GM21723 (cell line): ENCODE measurements around the gene ZDHHC14.
"Not testable (repeated sequence)": the region's sequence is repeated elsewhere in the genome, so short reads cannot be mapped to it uniquely, and the experiment has no call there.

Source experiments
- ATAC-seq: cut with Tn5 transposase; IDR thresholded peaks from one replicate; pipeline ENCODE4 v1.9.1; 2021; ENCODE audit warnings: mild to moderate bottlenecking, moderate library complexity; ENCODE audit not compliant: unreplicated experiment

ZDHHC14 gene

DNA sequence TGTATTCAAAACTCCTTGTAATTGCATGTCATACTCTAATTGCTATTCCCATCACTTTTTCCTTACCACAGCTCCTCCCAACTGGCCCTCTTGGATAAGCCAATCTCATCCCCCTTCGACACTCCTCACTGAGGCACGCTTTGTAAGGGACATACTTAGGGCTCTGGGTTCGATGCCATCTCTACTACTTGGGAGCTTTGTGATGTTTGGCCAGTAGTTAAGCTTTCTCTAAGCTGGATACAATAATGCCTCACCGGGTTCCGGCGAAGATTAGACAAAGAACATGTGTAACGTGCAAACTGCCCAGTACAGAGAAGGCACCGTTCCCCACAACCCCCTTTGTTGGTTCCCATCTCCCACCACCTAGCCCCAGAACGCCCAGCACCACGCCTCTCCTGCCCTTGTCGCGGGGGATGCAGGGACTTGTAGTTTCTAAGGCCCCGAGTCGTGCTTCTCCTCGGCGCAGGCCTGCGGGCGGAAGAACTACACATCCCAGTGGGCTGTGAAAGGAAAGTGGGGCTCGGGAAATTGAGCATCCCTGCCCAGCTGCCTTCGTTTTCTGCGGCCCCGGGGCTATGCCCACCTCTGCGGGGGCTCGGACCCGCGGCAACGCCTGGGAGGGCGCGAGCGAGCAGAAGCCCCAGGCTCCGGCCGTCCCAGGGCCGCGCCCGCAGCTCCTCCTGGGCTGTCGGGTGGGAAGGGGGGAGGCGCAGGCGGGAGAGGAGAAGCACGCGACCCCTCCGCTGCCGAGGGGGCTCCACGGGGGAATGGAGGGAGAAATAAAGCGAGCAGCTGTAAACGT lies 1.1 kb upstream of the ZDHHC14 start:
- ATAC-seq: peak; percentile 84

DNA sequence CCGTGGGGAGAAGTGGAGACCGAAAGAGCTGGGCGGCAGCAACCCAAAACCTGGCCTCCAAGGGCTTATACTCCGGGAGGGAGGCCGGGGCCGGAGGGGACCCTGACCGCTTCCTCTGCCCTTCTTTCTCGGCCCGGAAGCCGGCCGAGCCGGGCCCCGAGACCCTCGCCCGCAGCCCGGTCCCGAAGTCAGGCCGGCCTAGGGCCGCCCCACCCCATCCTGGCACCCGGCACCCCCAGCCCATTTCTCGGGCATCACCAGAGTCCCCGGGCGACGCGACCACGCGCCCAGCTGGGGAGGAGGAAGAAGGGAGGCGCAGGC lies 572 bp upstream of the ZDHHC14 start:
- ATAC-seq: peak; percentile 17

DNA sequence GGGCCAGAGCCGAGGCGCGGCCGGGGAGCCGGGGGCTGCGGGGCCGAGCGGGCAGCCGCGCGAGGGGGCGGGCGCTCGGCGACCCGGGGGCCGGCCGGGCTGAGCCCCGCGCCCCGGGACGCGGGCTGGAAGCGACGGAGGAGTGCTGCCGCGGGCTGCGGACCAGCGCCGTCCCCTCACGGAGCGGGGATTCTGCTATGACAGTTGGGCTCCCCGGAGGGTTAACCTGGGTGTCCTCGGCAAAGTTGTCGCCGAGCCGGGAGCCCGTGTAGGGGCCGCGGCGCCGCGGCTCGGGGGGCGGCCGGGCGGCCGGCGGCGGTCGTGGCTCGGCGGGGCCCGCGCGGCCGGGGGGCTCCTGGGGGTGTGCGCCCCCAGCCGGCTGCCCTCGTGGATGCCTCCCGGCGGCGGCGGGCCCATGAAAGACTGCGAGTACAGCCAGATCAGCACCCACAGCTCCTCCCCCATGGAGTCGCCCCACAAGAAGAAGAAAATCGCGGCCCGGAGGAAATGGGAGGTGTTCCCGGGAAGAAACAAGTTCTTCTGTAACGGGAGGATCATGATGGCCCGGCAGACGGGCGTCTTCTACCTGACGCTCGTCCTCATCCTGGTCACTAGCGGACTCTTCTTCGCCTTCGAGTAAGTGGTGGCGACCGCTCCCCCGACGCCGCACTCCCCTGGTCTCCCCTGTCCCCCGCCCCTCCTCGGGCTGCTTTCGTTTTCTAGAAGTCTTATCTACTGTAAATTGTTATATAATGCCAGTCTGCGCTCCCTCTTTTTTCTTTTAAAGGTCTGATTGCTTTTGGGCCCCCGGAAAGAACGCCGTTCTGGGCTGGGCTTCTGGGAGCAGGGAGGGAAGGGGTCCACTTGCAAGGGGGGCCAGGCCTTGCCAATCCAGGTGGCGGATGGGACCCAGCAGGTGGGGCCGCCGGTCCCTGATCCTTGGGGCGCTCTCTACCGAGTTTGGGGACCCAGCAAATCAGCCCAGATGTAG lies 936 bp downstream of the ZDHHC14 start:
- ATAC-seq: peak; percentile 20

- no peak for ATAC-seq
Observed at GRCh38 chr6:157382821-157383220, 1.8 kb downstream of the ZDHHC14 start.

GRCh38 chr6:157383471-157383870 lies 2.5 kb downstream of the ZDHHC14 start:
- no peak for ATAC-seq

DNA sequence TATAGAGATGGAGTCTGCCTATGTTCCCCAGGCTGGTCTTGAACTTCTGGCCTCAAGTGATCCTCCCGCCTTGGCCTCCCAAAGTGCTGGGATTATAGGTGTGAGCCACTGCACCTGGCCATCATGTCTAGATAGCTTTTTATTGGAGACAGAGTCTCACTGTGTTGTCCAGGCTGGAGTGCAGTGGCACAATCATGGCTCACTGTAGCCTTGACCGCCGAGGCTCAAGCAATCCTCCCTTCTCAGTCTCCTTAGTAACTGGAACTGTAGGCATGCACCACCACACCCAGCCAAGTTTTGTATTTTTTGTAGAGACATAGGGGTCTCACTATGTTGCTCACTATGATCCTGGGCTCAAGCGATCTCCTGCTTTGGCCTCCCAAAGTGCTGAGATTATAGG lies 4.0 kb downstream of the ZDHHC14 start:
- not testable (repeated sequence) for ATAC-seq

GRCh38 chr6:157385482-157385881 lies 4.5 kb downstream of the ZDHHC14 start:
- ATAC-seq: no peak

- no peak for ATAC-seq
Observed at GRCh38 chr6:157386023-157386422, 5.0 kb downstream of the ZDHHC14 start.

DNA sequence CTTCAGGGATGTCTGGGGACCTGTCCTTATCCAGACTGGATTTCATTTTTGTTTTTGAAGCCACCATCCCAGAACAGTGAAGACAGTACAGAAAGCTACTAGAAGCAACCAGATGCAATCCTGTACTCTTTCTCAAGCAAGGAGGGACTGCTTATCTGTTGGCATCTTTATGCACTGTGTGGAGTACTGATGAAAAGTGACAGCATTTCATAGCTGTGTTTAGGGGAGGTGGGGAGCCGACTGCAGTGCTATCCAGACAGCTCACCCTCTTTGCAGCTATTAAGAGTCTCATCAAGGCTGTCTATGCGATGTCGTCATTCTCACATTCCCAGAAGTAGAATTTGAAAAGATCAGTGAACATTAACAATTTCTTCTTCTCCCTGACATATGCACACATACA lies 5.5 kb downstream of the ZDHHC14 start:
- ATAC-seq: no peak

DNA sequence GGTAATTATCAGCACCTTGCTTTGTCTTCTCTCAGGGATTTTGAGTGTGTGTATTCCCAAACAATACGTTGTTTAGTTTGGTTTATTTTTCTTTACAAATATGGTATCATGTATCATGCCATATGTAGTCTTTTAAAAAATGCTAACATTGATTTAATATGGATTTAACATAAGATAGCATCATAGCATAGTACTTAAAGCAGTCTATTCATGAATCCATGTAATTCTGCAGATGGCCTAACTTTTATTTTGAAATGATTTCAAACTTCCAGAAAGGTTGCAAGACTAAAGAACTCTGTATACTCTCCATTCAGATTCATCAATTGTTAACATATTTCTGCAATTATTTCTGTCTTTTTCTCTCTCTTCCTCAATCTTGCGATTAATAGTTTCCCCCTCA lies 7.9 kb downstream of the ZDHHC14 start:
- ATAC-seq: no peak

DNA sequence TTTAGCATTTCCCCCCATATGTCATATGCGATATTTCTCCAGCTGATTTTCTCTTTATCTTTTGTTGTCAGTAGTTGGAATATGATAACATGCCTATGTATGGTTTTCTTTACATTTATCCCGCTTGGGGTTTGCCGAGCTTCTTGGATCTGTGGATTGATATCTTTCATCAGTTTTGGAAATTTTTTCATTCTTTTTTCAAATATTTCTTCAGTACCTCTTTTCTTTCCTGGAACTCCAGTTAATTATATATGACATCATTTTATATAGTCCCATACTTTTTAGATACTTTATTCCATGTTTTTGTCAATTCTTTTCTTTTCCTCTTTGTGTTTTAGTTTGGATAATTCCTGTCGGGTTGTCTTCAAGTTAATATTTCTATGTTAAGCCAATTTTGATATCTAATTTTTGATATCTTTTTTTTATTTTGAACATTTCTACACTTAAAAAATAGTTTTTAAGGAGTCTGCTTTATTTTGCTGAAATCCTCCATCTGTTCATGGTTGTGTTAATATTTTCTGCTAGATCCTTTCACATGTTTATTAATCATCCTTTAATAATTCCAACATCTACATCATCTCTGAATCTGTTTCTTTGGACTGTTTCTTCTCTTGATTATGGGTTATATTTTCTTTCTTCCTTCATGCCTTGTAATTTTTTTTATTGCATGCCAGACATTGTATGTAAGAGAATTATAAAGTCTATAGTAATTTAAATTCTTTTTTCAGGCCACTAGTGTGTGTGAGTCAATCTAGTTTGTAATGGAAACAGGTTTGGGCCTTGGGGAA lies 9.5 kb downstream of the ZDHHC14 start:
- ATAC-seq: no peak

- no peak for ATAC-seq
Observed at GRCh38 chr6:157392927-157393668, 12.1 kb downstream of the ZDHHC14 start.

DNA sequence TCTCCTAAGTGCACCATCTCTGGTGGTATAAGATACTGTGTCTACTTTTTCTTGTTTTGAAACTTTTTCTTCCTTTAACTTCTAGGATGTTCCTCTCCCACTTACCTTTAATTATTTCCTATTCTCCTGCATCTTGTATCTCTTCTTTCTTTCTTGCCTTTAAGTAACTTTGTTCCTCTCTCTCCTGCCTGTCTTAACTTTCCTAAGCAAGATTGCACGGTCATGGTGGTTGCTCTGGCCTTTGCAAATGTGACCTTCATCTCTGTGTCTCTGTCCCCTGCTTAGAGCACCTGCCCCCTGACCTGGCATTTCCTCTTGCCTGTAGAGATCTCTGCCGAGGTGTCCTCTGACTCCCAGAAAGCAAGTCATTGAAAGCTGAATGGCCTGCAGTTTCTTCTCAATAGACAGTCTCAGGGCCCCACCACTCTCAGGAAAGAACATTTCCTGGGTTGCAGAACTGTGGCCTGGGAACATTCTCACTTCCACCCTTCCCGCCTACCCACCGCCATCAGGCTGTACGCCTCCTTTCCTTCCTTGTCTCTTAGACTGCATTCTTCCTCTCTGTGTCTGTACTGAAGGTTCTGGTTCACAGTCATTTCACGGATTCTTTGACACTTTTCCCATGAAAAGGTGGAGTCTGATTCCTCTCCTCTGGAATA lies 12.8 kb downstream of the ZDHHC14 start:
- no peak for ATAC-seq

DNA sequence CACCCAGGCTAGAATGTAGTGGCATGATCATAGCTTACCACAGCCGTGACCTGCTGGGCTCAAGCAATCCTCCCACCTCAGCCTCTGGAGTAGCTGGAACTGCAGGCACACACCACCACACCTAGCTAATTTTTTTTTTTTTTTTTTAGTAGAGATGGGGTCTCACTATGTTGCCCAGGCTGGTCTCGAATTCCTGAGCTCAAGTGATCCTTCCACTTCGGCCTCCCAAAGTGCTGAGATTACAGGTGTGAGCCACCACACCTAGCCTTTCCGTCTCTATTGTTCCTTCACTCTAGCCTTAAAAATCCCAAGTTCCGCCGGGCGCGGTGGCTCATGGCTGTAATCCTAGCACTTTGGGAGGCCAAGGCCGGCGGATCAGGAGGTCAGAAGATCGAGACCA lies 14.2 kb downstream of the ZDHHC14 start:
- not testable (repeated sequence) for ATAC-seq

GRCh38 chr6:157396026-157396425 lies 15.0 kb downstream of the ZDHHC14 start:
- ATAC-seq: no peak

- ATAC-seq: no peak
Observed at GRCh38 chr6:157397660-157398059, 16.7 kb downstream of the ZDHHC14 start.

DNA sequence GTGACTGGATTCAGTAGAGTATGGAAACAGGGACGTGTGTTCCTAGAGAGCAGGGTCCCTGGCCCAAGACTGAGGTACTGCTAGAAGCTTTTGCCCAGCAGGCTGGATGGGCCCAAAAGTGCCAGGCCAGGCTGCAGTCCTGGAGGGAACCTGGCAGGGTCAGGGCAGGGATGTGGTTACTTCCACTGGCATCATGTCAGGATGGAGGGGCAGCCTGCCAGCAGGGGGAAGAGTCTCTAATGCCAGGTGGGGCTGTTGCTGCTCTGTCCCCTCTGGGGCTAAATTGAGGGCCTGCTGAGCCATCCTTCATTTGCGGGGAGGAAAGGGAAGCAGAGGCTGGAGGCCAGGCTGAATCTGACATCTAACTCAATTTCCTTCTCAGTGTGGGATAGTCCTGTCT lies 17.2 kb downstream of the ZDHHC14 start:
- no peak for ATAC-seq

DNA sequence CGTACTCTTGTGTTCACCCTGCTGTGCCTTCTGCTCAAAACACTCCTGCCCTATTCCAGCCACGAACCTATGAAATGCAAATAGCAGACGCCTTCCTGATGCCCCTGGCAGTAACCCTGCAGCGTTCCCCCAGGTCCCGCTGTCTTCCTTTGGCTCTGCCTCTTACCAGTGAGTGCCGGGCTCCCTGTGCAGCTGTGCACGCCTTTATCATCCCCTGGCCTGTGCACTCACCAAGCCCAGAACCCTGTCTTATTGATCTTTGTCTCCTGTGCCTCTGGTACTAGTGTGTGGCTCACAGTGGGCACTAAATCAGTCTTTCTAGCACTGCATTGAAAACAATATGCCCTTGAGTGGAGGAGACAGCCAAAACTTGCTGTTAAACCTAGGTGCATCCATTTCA lies 19.7 kb downstream of the ZDHHC14 start:
- ATAC-seq: no peak

DNA sequence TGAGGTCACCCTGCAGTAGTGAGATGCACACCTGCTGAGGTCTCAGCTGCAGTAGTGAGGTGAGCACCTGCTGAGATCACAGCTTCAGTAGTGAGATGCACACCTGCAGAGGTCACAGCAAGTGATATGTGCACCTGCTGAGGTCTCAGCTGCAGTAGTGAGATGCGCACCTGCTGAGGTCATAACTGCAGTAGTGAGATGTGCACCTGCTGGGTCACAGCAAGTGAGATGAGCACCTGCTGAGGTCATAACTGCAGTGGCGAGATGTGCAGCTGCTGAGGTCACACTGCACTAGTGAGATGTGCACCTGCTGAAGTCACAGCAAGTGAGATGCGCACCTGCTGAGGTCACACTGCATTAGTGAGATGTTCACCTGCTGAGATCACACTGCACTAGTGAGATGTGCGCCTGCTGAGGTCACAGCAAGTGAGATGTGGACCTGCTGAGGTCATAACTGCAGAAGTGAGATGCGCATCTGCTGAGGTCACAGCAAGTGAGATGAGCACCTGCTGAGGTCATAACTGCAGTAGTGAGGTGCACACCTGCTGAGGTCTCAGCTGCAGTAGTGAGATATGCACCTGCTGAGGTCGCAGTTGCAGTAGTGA lies 20.8 kb downstream of the ZDHHC14 start:
- ATAC-seq: no peak
